HG03280 (cell line): ENCODE results near the gene UBE2L3.
"Not testable (repeated sequence)": the region's sequence is repeated elsewhere in the genome, so short reads cannot be mapped to it uniquely, and the experiment has no call there.

Source experiments
- ATAC-seq: cut with Tn5 transposase; IDR thresholded peaks from one replicate; pipeline ENCODE4 v1.9.1; 2021; ENCODE audit warnings: mild to moderate bottlenecking, moderate library complexity; ENCODE audit not compliant: unreplicated experiment

The UBE2L3 gene

GRCh38 chr22:21570398-21570797 lies 2.9 kb downstream of the UBE2L3 start:
- no peak for ATAC-seq

GRCh38 chr22:21571679-21572078 lies 4.2 kb downstream of the UBE2L3 start:
- no peak for ATAC-seq

GRCh38 chr22:21573293-21573734 lies 5.8 kb downstream of the UBE2L3 start:
- ATAC-seq: no peak

GRCh38 chr22:21573750-21574494 lies 6.4 kb downstream of the UBE2L3 start:
- no peak for ATAC-seq

GRCh38 chr22:21579474-21579851 lies 11.9 kb downstream of the UBE2L3 start:
- no peak for ATAC-seq

GRCh38 chr22:21580623-21581007 lies 13.1 kb downstream of the UBE2L3 start:
- ATAC-seq: not testable (repeated sequence)

- ATAC-seq: not testable (repeated sequence)
Observed at GRCh38 chr22:21581009-21581713, 13.6 kb downstream of the UBE2L3 start.

- ATAC-seq: no peak
Observed at GRCh38 chr22:21582801-21583740, 15.6 kb downstream of the UBE2L3 start.

GRCh38 chr22:21585389-21585788 lies 17.9 kb downstream of the UBE2L3 start:
- no peak for ATAC-seq

GRCh38 chr22:21587803-21588611 lies 20.5 kb downstream of the UBE2L3 start:
- peak; percentile 81 for ATAC-seq

GRCh38 chr22:21589396-21589795 lies 21.9 kb downstream of the UBE2L3 start:
- no peak for ATAC-seq

- no peak for ATAC-seq
Observed at GRCh38 chr22:21590809-21591641, 23.5 kb downstream of the UBE2L3 start.

- no peak for ATAC-seq
Observed at GRCh38 chr22:21591695-21592094, 24.2 kb downstream of the UBE2L3 start.

- no peak for ATAC-seq
Observed at GRCh38 chr22:21592422-21592821, 24.9 kb downstream of the UBE2L3 start.

GRCh38 chr22:21593406-21594232 lies 26.1 kb downstream of the UBE2L3 start:
- no peak for ATAC-seq

GRCh38 chr22:21594865-21595452 lies 27.4 kb downstream of the UBE2L3 start:
- ATAC-seq: no peak

- not testable (repeated sequence) for ATAC-seq
Observed at GRCh38 chr22:21596356-21597135, 29.0 kb downstream of the UBE2L3 start.
